Thyroid gland (tissue), 4 donors: ENCODE results near the gene MRM2.

Experiments used
- CTCF ChIP-seq, 6 experiments: fragments of 200-600 bp in 3 of 6; fragments of 450-650 bp in 3 of 6; sonication (generic) in 3 of 6; IDR thresholded peaks; one replicate each; pipeline ENCODE4 v1.5.1; 2016 to 2019; ENCODE audit warnings: antibody characterized with exemption in 6 of 6, mild to moderate bottlenecking in 2 of 6, inconsistent platforms in 1 of 6, moderate library complexity in 1 of 6
- POLR2A ChIP-seq, 2 donors: fragments of 450-650 bp; IDR thresholded peaks; one replicate each; pipeline ENCODE4 v1.6.1; 2017; ENCODE audit warnings: antibody characterized with exemption in 2 of 2, mild to moderate bottlenecking in 2 of 2, moderate library complexity in 1 of 2

DNA sequence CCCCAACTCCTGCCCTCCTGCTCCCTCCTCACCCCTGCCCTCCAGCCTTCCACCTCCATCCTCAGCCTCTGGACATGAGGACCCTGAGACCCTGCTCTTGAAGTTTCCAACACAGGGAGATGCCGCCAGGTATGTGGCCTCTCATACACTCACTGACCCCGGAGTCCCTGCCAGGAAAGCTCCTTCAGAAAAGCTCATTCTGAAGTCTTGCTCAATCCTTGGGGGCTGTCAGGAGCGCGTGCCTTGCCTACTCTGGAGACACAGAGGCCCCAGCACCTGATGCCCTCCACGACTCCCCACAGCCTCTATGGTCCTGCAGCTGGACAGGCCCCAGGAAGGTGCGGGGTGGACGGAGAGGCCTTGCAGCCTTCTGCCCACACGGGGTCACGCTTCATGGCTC lies 11.0 kb upstream of the MRM2 start:
- TF ChIP-seq CTCF (IDR thresholded peaks at IDR 0.05), result no peak
- TF ChIP-seq POLR2A (IDR thresholded peaks at IDR 0.05), result no peak
